ENCODE measurements around the gene DYNLT5.

Gene DYNLT5

DNA sequence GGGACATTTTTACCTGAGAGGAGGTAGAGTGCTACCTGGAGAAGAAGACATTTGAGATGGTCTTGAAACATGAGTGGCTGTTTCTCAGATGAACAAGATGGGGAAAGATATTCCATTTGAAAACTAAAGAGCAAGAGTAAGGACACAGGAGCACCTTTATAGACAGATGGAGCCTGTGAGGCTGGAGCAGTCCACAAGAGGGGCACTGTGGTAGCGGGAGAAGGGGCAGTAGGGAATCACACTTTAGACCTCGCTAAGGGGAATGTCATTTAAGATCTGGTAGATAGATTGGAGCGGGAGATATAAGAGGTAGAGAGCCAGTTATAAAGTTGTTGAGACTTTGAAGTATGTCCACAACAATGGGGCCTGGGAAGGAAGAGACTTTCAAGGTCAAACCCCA is 23.4 kb downstream of the DYNLT5 start:
- ATAC-seq: no peak
- no peak for TF ChIP-seq ESRRG (CRISPR knock-in tag; IDR thresholded peaks at IDR 0.05)
- TF ChIP-seq TOX (CRISPR knock-in tag; IDR thresholded peaks at IDR 0.05; ENCODE audit: borderline replicate concordance): no peak
- no peak for TF ChIP-seq SNAI2 (CRISPR knock-in tag; IDR thresholded peaks at IDR 0.05)
- no peak for TF ChIP-seq ZNF8 (CRISPR knock-in tag; IDR thresholded peaks at IDR 0.05)
- no peak for TF ChIP-seq ISL1 (CRISPR knock-in tag; IDR thresholded peaks at IDR 0.05)
- no peak for TF ChIP-seq ZFP3 (CRISPR knock-in tag; IDR thresholded peaks at IDR 0.05)
- no peak for TF ChIP-seq CSDC2 (CRISPR knock-in tag; IDR thresholded peaks at IDR 0.05)
- TF ChIP-seq, protein P1, sequence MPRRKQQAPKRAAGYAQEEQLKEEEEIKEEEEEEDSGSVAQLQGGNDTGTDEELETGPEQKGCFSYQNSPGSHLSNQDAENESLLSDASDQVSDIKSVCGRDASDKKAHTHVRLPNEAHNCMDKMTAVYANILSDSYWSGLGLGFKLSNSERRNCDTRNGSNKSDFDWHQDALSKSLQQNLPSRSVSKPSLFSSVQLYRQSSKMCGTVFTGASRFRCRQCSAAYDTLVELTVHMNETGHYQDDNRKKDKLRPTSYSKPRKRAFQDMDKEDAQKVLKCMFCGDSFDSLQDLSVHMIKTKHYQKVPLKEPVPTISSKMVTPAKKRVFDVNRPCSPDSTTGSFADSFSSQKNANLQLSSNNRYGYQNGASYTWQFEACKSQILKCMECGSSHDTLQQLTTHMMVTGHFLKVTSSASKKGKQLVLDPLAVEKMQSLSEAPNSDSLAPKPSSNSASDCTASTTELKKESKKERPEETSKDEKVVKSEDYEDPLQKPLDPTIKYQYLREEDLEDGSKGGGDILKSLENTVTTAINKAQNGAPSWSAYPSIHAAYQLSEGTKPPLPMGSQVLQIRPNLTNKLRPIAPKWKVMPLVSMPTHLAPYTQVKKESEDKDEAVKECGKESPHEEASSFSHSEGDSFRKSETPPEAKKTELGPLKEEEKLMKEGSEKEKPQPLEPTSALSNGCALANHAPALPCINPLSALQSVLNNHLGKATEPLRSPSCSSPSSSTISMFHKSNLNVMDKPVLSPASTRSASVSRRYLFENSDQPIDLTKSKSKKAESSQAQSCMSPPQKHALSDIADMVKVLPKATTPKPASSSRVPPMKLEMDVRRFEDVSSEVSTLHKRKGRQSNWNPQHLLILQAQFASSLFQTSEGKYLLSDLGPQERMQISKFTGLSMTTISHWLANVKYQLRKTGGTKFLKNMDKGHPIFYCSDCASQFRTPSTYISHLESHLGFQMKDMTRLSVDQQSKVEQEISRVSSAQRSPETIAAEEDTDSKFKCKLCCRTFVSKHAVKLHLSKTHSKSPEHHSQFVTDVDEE (CRISPR knock-in tag; IDR thresholded peaks at IDR 0.05): no peak
- TF ChIP-seq PPARA (CRISPR knock-in tag; IDR thresholded peaks at IDR 0.05; ENCODE audit: borderline replicate concordance): no peak
- no peak for TF ChIP-seq ARNTL (CRISPR knock-in tag; IDR thresholded peaks at IDR 0.05; ENCODE audit: borderline replicate concordance, low read depth)
- TF ChIP-seq GLIS3 (CRISPR knock-in tag; IDR thresholded peaks at IDR 0.05): no peak
- TF ChIP-seq, protein P2, sequence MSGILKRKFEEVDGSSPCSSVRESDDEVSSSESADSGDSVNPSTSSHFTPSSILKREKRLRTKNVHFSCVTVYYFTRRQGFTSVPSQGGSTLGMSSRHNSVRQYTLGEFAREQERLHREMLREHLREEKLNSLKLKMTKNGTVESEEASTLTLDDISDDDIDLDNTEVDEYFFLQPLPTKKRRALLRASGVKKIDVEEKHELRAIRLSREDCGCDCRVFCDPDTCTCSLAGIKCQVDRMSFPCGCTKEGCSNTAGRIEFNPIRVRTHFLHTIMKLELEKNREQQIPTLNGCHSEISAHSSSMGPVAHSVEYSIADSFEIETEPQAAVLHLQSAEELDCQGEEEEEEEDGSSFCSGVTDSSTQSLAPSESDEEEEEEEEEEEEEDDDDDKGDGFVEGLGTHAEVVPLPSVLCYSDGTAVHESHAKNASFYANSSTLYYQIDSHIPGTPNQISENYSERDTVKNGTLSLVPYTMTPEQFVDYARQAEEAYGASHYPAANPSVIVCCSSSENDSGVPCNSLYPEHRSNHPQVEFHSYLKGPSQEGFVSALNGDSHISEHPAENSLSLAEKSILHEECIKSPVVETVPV (CRISPR knock-in tag; IDR thresholded peaks at IDR 0.05): no peak
- TF ChIP-seq RARB (CRISPR knock-in tag; IDR thresholded peaks at IDR 0.05): no peak
- no peak for TF ChIP-seq OSR1 (CRISPR knock-in tag; IDR thresholded peaks at IDR 0.05)
- no peak for TF ChIP-seq ZNF70 (CRISPR knock-in tag; IDR thresholded peaks at IDR 0.05)
- no peak for TF ChIP-seq ZC3H10 (CRISPR knock-in tag; IDR thresholded peaks at IDR 0.05)
- TF ChIP-seq, protein P3, sequence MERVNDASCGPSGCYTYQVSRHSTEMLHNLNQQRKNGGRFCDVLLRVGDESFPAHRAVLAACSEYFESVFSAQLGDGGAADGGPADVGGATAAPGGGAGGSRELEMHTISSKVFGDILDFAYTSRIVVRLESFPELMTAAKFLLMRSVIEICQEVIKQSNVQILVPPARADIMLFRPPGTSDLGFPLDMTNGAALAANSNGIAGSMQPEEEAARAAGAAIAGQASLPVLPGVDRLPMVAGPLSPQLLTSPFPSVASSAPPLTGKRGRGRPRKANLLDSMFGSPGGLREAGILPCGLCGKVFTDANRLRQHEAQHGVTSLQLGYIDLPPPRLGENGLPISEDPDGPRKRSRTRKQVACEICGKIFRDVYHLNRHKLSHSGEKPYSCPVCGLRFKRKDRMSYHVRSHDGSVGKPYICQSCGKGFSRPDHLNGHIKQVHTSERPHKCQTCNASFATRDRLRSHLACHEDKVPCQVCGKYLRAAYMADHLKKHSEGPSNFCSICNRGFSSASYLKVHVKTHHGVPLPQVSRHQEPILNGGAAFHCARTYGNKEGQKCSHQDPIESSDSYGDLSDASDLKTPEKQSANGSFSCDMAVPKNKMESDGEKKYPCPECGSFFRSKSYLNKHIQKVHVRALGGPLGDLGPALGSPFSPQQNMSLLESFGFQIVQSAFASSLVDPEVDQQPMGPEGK (CRISPR knock-in tag; IDR thresholded peaks at IDR 0.05; ENCODE audit: borderline replicate concordance): no peak

DNA sequence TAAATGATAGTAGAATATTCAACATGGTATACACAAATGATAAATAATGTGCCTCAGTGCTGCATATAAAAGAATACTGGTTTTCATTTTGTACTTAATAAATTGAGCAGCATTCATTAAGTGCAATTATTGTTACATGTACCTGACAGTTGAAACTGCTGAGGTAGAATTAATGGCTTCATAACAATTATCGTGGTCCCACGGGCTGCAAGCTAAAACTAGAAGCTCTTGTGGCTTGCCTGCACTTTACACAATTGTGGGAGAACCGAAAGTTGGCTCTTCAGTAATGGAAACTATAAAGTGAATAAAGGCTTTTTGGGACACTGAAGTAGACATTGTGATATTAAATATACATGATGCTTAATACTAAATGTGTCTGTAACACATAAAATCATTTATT is 25.6 kb downstream of the DYNLT5 start:
- TF ChIP-seq ZNF8 (CRISPR knock-in tag; IDR thresholded peaks at IDR 0.05): no peak
- no peak for TF ChIP-seq TCF4 (CRISPR knock-in tag; IDR thresholded peaks at IDR 0.05; ENCODE audit: borderline replicate concordance)
- TF ChIP-seq ARNTL (CRISPR knock-in tag; IDR thresholded peaks at IDR 0.05; ENCODE audit: borderline replicate concordance, low read depth): no peak
- TF ChIP-seq CSDC2 (CRISPR knock-in tag; IDR thresholded peaks at IDR 0.05): no peak
- TF ChIP-seq, protein P3 (CRISPR knock-in tag; IDR thresholded peaks at IDR 0.05; ENCODE audit: borderline replicate concordance): no peak
- no peak for TF ChIP-seq PPARA (CRISPR knock-in tag; IDR thresholded peaks at IDR 0.05; ENCODE audit: borderline replicate concordance)
- TF ChIP-seq, protein P4, sequence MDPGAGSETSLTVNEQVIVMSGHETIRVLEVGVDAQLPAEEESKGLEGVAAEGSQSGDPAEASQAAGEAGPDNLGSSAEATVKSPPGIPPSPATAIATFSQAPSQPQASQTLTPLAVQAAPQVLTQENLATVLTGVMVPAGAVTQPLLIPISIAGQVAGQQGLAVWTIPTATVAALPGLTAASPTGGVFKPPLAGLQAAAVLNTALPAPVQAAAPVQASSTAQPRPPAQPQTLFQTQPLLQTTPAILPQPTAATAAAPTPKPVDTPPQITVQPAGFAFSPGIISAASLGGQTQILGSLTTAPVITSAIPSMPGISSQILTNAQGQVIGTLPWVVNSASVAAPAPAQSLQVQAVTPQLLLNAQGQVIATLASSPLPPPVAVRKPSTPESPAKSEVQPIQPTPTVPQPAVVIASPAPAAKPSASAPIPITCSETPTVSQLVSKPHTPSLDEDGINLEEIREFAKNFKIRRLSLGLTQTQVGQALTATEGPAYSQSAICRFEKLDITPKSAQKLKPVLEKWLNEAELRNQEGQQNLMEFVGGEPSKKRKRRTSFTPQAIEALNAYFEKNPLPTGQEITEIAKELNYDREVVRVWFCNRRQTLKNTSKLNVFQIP (CRISPR knock-in tag; IDR thresholded peaks at IDR 0.05; ENCODE audit: borderline replicate concordance, low read depth): no peak
- TF ChIP-seq TOX (CRISPR knock-in tag; IDR thresholded peaks at IDR 0.05; ENCODE audit: borderline replicate concordance): no peak
- no peak for TF ChIP-seq ESRRG (CRISPR knock-in tag; IDR thresholded peaks at IDR 0.05)
- no peak for TF ChIP-seq RARB (CRISPR knock-in tag; IDR thresholded peaks at IDR 0.05)
- TF ChIP-seq ZC3H10 (CRISPR knock-in tag; IDR thresholded peaks at IDR 0.05): no peak
- TF ChIP-seq, protein P2 (CRISPR knock-in tag; IDR thresholded peaks at IDR 0.05): no peak
- TF ChIP-seq, protein P1 (CRISPR knock-in tag; IDR thresholded peaks at IDR 0.05): no peak
- no peak for TF ChIP-seq OSR1 (CRISPR knock-in tag; IDR thresholded peaks at IDR 0.05)
- TF ChIP-seq ZFP3 (CRISPR knock-in tag; IDR thresholded peaks at IDR 0.05): no peak
- TF ChIP-seq ZNF565 (CRISPR knock-in tag; conservative IDR thresholded peaks at IDR 0.05; ENCODE audit: low read depth): no peak
- TF ChIP-seq SNAI2 (CRISPR knock-in tag; IDR thresholded peaks at IDR 0.05): no peak
- no peak for TF ChIP-seq ZNF70 (CRISPR knock-in tag; IDR thresholded peaks at IDR 0.05)
- no peak for TF ChIP-seq BACH2 (CRISPR knock-in tag; IDR thresholded peaks at IDR 0.05; ENCODE audit: borderline replicate concordance)
- TF ChIP-seq ISL1 (CRISPR knock-in tag; IDR thresholded peaks at IDR 0.05): no peak
- ATAC-seq: no peak

All from SK-N-SH treated with all-trans-retinoic acid at 6 μM for 48 hours (cell line).